Ammon's horn (tissue), 1 donor: Measurements from ENCODE around the gene PTPRA.

Source experiments
- DNase-seq: peaks from one replicate; pipeline ENCODE4 v3.0.0-alpha.2; 2016; ENCODE audit warnings: low spot score

Gene PTPRA

DNA sequence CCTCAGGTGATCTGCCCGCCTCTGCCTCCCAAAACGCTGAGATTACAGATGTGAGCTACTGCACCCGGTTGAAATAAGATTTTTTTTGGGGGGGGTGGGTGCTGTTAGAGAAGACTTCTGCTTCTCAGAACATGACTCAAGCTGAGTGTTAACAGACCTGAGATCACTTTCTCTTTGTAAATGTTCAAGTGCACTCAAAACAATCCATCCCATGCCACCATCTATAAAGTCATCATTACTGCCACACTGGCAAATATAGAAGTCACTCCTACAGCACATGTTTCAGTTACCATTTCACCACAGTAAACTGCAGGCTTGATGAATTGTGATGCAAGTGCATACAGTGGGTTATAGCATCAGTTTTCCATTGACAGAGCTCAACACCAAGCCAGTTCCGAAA lies 23.8 kb upstream of the PTPRA start:
- no peak for DNase-seq

DNA sequence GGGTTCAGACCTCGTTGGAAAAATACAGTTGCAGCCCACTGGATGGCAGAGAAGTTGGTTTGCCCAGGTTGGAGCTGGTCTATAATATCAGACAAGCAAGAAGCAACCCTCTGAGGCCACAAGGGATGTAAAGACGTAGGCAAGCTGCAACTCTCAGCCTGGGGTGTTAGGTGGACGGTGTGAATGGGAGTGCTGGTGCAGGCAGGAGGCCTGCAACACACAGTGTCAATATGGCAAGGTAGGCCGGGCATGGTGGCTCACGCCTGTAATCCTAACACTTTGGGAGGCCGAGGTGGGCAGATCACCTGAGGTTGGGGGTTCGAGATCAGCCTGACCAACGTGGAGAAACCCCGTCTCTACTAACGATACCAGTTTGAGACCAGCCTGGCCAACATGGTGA lies 22.2 kb upstream of the PTPRA start:
- no peak for DNase-seq

DNA sequence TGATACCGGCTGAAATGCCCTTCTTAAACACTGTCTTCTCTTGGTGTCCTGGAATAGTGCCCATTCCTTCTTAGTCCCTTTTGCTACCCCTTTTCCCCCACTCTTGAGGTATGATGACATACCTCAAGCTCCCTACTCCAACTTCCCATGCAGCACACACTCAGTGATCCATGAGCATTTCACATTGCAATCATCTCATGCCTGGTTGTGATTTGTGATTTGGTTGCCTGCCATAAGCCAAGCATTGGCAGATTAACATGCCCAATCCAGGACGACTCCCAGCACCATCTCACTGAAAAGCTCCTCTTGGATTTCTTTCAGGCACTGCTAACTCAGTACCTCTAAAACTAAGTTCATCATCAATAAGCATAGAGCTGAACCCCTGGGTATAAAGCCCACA lies 14.7 kb upstream of the PTPRA start:
- no peak for DNase-seq

DNA sequence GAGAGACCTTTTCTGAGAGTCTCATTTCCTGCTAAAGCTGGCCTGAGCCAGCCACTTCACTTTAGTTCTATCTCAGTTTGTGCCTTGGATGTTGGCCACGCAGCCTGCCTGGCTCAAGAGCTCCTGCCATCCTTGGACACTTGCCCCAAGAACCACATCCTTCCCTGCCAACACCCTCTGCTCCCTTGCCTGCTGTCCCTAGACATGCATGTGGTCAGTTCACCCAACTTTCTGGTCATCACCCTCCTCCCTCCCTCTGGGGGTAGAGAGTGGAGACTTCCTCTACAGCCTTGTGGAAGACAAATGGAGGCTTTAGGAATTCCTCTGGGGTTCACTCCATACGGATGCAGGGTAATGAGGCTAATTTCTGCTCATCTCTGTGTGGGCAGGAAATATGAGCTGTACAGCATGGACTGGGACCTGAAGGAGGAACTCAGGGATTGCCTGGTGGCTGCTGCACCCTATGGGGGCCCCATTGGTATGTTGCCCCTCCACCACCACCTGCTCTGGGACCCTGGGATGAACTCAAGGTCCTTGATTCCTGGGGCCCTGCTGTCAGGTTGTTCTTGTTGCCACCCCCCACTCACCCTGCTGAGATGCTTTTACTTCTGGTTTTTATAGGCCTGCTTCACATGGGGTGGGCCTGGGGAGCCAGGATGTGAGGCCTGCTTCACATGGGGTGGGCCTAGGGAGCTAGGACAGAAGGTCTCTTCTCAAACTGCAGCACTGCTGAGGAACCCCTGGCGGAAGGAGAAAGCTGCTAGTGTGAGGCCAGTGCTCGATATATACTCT lies 13.8 kb upstream of the PTPRA start:
- DNase-seq: peak; percentile 70

- no peak for DNase-seq
Measured at GRCh38 chr20:2864626-2865025, 8.7 kb upstream of the PTPRA start.

DNA sequence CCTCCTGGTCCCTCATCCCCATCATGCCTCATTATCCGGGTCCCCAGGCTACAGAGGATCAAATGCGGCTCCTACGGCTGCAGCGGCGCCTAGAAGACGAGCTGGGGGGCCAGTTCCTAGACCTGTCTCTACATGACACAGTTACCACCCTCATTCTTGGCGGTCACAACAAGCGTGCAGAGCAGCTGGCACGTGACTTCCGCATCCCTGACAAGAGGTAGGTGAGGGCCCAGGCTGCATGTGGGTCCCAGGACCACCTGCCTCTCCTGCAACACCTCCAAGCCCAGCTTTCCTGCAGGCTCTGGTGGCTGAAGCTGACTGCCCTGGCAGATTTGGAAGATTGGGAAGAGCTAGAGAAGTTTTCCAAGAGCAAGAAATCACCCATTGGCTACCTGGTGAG lies 8.2 kb upstream of the PTPRA start:
- DNase-seq: no peak

DNA sequence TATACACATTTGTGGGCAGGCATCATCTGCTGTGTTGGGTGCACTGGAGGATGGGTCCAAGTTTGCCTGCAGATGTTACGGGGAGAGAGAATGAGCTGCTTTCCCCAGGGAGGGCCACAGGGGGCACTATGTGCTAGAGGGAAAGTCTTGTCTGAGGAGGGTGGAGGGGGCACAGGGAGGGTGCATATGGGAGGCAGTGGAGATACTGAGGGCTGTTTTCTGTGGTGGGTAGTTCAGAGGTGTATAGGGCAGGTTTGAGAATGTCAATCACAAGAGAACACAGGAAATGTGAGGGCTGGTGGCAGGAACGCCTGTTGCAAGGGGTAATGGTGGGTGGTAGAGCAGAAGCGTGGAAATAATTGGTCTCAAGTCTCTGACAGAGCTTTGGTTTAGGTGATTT lies 7.7 kb upstream of the PTPRA start:
- DNase-seq: peak; percentile 51

- no peak for DNase-seq
Measured at GRCh38 chr20:2866236-2866635, 7.0 kb upstream of the PTPRA start.

DNA sequence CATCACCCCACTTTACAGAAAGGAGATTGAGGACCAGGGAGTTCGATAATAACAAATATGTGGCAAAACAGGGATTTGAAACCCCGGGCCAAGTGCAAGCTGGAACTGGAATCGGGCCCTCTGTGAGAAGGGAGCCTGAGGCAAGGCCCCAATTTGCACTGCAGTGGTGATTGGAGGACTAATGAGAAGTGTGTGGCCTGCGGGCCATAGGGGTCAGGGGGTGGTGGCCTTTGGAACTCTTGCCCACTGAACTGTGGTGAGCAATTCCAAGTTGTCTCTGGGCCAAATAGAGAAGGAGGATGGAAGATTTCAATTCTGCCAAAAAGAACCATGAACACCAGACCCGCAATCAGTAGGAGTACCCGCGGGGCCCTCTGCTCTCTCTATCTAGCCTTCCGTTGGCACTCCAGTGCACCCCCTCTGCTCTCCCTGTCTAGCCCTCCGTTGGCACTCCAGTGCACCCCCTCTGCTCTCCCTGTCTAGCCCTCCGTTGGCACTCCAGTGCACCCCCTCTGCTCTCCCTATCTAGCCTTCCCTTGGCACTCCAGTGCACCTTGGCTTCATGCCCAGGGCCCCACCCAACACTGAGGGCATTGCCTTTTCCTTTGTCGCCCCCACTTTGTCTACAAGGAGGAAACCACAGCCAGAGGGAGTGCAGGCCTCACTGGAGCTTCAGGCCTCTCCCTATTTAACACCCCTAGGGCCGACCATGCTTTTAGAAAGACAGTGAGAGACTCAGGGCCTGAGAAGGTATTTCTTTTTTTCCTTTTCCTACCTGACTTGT lies 6.0 kb upstream of the PTPRA start:
- no peak for DNase-seq

GRCh38 chr20:2869381-2869780 lies 3.9 kb upstream of the PTPRA start:
- DNase-seq: no peak

DNA sequence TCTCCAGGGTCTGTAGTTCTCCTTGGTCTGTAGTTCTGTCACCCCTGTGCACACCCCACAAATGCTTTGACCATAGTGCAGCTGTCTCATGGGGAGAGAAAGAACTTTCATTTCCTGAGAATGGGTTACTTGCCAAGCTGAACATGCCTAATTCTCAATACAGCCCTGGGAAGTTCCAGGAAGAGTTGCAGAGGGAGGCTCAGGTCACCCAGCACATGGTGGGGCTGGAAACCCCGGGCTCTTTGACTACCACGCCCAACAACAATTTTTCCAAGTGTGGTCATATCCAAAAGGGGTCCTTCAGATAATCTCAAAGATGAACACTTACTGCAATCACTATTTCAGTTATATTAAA lies 2.2 kb upstream of the PTPRA start:
- no peak for DNase-seq

DNA sequence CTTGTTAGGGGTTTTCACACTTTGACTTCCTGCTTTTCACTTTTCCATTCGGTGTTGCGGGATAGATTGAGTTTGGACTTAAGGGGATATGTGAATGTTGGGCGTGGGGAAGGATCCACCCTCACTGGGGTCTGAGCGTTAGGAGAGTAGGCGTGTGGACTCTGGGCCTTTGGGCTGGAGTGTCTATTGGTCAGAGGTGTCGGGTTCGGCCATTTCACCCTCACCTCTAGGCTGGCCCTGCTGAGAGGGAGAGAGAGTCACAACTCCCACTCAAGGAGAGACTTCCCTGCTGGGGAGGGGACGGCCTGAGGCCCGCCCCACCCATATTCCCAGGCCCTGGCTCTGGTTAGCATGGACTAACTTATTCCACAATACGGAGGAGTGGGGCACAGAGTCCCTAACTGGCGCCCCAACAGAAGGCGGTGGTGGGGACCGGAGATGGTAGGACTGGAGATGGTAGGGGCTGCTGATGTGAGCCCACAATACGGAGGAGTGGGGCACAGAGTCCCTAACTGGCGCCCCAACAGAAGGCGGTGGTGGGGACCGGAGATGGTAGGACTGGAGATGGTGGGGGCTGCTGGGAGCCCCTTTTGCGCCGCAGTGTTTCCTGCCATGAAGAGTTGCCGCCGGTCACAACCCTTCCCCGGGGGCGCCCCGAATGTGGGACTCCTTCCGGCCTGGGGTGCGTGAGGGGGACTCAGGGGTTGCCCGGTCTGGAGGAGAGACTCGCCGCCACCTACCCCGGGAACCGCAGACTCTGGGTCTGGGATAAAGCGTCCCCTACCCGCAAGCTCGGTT lies 1.4 kb upstream of the PTPRA start:
- no peak for DNase-seq

GRCh38 chr20:2872459-2873009 lies 747 bp upstream of the PTPRA start:
- peak; percentile 74 for DNase-seq

GRCh38 chr20:2873747-2874041 lies 413 bp downstream of the PTPRA start:
- DNase-seq: peak; percentile 33

GRCh38 chr20:2874456-2874855 lies 1.2 kb downstream of the PTPRA start:
- peak; percentile 43 for DNase-seq

DNA sequence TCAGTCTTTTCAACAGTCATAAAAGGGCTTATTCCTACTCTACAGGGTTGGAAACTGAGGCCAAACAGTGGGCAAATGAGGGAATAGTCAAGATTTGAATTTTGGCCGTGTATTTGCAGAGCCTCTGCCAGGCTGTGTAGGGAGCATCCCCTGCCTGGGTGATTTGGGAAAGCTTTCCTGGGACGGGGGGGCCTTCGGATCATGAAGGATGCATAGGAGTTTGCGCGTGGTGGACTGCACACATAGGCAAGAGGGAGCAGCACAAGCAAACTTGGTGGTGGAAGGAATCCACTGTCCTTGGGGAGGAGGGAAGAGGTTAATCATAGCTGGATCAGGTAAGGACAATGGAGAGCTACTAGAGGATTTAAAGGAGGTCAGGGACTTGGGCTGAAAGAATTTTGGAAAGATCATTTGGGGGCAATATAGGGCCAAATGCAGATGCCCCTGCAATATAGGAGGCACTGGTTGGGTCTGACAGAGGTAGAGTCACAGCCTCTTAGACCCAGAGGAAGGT lies 2.5 kb downstream of the PTPRA start:
- DNase-seq: no peak

- no peak for DNase-seq
Measured at GRCh38 chr20:2878515-2878914, 5.2 kb downstream of the PTPRA start.

- peak; percentile 75 for DNase-seq
Measured at GRCh38 chr20:2879146-2879545, 5.9 kb downstream of the PTPRA start.

DNA sequence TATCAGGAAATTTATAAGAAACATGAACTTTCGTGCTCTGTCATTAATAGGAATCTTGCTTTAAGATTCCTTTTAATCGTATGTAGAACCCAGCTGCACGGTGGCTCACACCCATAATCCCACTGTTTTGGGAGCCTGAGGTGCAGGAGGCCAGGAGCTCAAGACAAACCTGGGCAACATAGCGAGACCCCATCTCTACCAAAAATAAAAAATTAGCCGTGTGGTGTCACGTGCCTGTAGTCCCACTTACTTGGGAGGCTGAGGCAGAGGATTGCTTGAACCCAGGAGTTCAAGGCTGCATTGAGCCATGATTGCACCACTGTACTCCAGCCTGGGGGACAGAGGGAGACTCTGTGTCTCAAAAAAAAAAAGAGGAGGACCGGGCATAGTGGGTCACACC lies 7.4 kb downstream of the PTPRA start:
- DNase-seq: no peak

DNA sequence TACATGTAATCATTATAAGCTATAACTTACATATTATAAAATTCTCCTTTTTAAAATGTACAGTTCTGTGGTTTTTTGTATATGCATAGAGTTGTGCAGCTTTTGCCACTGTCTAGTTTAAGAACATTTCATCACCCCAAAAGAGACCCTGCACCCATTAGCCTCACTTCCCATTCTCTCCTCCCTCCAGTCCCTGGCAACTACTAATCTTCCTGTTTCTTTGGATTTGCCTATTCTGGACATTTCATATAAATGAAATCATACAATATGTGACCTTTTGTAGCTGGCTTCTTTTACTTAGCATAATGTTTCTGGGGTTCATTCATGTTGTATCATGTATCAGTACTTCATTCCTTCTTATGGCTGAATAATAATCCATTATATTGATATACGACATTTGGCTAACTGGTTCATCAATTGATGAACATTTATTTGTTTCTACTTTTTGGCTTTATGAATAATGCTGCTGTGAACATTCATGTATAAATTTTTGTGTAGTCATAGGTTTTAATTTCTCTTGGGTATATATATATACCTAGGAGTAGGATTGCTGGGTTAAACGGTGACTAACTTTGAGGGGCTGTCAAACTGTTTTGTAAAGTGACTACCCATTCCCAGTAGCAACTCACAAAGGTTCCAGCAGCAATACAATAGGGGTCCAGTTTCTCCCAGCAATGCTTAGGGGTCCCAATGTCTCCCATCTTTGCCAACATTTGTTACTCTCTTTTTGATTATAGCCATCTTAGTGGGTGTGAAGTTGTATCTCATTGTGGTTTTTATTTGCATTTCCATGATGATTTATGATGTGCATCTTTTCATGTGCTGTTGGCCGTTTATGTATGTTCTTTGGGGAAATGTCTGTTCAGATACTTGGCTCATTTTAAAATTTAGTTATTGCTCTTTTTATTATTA lies 10.7 kb downstream of the PTPRA start:
- no peak for DNase-seq

- no peak for DNase-seq
Measured at GRCh38 chr20:2887715-2888114, 14.4 kb downstream of the PTPRA start.
